NCI-H2081 treated with DMSO at 0.1 percent for 48 hours (cell line): ENCODE measurements around the gene ABCE1.

Source experiments
- DNase-seq: peaks from one replicate; lab custom pipeline; 2025; lab: John Stamatoyannopoulos, UW

ABCE1 gene

DNA sequence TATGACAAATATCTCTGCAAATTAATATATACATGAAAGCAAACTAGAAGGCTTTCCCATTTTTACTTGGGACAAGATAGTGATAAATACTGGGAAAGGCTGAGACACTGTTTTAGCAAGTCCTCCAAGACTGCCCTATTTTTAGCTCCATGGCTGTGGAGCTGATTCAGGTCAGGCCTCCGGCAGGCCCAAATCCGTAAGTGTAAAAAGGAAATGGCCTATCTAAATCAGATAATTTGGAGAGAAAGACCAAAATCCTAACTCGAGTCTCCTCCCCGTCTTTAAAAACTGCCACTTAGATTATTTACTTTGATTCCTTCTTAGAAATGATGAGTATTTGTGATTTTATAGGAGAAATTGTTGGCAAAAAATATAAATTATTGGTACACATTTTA, 79.4 kb downstream of the ABCE1 start:
- DNase-seq, result no peak

DNA sequence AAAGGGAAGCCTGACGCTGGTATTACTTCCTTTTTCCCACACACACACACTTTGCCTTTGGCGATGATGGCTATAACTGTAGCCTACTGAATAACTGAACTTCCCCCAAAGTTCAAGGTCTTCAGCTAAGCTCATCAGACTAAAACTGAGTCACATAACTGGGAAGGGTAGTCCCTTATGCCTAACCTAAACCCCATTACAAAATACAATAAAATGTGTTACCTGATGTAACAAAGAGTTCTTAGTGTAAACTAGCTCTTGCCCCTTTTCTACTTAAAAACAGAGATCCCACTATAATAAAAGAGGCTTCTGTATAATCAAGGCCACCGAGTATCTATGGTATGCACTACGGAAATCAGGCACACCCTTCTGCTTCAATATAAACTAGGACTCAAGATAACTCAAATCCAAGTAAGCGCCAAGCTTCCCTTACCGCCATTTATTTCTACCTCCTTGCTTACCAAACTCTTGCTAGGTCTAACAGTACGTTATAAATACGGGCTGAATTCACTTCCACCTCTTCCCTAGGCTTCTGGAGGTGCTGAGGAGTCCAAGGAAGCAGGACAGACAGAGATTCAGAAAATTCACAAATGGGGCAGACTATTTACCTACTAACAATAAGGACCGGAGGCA, 79.9 kb downstream of the ABCE1 start:
- no peak for DNase-seq

- DNase-seq, result no peak
Measured at GRCh38 chr4:145178740-145179280, 80.7 kb downstream of the ABCE1 start.
